Panc1 (cell line): ENCODE results near the gene WDR1.

Experiments
- POLR2AphosphoS5 ChIP-seq: IDR thresholded peaks from 2 replicates; pipeline ENCODE4 v1.6.1; 2012; ENCODE audit warnings: mild to moderate bottlenecking, low read depth, low read length, moderate library complexity
- TF ChIP-seq, protein P1 (sequence below): fragments of 450-650 bp; IDR thresholded peaks from 2 replicates; pipeline ENCODE4 v1.5.1; 2017; ENCODE audit warnings: mild to moderate bottlenecking

DNA sequence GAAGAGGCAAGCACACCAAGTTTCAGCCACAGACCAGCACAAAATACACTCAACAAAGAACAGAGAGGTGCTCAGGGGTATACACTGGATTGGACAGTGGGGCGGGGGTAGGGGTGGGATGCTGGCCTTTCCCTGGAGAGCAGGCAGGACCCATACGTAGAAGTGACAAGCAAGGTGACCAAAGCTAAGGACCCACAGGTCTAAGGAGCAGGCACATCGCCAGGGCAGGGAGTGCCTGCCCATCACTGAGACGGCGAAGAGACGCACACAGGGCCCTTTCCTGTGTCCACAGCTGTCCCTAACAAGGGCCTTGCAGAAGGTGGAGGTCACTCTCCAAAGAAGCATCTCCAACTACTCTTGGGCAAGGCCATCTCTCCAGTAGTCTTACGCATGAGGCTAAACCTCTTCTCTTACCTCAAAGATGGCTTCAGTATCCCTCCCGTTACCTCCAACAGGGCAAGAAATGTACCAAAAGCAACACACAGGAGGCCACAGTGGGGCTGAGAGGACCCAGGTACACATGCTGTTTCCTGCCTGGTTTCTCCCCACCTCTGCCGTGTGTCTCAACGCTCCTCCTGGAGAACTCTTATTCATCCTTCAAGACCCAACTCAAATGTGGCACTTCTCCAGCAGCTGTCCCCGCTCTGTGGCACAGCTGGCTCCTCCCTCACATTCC, 6.5 kb downstream of the WDR1 start:
- TF ChIP-seq, protein P1, sequence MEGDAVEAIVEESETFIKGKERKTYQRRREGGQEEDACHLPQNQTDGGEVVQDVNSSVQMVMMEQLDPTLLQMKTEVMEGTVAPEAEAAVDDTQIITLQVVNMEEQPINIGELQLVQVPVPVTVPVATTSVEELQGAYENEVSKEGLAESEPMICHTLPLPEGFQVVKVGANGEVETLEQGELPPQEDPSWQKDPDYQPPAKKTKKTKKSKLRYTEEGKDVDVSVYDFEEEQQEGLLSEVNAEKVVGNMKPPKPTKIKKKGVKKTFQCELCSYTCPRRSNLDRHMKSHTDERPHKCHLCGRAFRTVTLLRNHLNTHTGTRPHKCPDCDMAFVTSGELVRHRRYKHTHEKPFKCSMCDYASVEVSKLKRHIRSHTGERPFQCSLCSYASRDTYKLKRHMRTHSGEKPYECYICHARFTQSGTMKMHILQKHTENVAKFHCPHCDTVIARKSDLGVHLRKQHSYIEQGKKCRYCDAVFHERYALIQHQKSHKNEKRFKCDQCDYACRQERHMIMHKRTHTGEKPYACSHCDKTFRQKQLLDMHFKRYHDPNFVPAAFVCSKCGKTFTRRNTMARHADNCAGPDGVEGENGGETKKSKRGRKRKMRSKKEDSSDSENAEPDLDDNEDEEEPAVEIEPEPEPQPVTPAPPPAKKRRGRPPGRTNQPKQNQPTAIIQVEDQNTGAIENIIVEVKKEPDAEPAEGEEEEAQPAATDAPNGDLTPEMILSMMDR, result no peak
- no peak; the same call in 1 of the 2 replicates for TF ChIP-seq POLR2AphosphoS5
